ENCODE results near the gene RSBN1L. TPM values are rescaled to one million over a fixed set of nuclear protein-coding genes. Genes with fewer than 3 reads are reported as not detected.
"Not testable (repeated sequence)": the region's sequence is repeated elsewhere in the genome, so short reads cannot be mapped to it uniquely, and the experiment has no call there.

The RSBN1L gene
- polyA plus RNA-seq, 1 donor from 2014 or later = 24.7 TPM

- Histone ChIP-seq H3K9me3 (ENCODE audit: low read length) (no peaks in the 10 kb centered on the region), H3K36me3 (ENCODE audit: insufficient read depth, low read length) (no peaks in the 10 kb centered on the region), H3K79me2 (replicated peaks; ENCODE audit: insufficient read depth, low read length) (peaks cover 95% of the 10 kb centered on the region), H3K4me3 (ENCODE audit: low read length) (no peak overlapping the region), H3F3A (ENCODE audit: insufficient read depth, low read length, poor library complexity, severe bottlenecking) (no peaks in the 10 kb centered on the region), H2AFZ (ENCODE audit: low read depth, low read length) (no peak overlapping the region), H3K27me3 (ENCODE audit: insufficient read depth, low read depth, low read length) (no peaks in the 10 kb centered on the region), H3K9ac (ENCODE audit: low read length) (no peak overlapping the region), H3K9me2 (ENCODE audit: insufficient read depth, low read length) (no peaks in the 10 kb centered on the region), H3K4me2 (ENCODE audit: low read length) (no peak overlapping the region), H4K20me1 (ENCODE audit: insufficient read depth) (peaks cover 5% of the 10 kb centered on the region), H3K27ac (ENCODE audit: low read length) (no peak overlapping the region)
- TF ChIP-seq REST (IDR thresholded peaks at IDR 0.05; ENCODE audit: borderline replicate concordance) = no peak
These were observed 6.8 kb downstream of the RSBN1L start for GRCh38 chr7:77702968-77703472.

GRCh38 chr7:77703669-77704068 is 7.4 kb downstream of the RSBN1L start:
- H3K4me2 ChIP-seq (ENCODE audit: low read length); H3K27ac ChIP-seq (ENCODE audit: low read length); H2AFZ ChIP-seq (ENCODE audit: low read depth, low read length); H3K36me3 ChIP-seq (ENCODE audit: insufficient read depth, low read length); H4K20me1 ChIP-seq (ENCODE audit: insufficient read depth); H3K9ac ChIP-seq (ENCODE audit: low read length); H3K9me3 ChIP-seq (ENCODE audit: low read length); H3K4me3 ChIP-seq (ENCODE audit: low read length); H3K27me3 ChIP-seq (ENCODE audit: insufficient read depth, low read depth, low read length); H3K9me2 ChIP-seq (ENCODE audit: insufficient read depth, low read length); H3F3A ChIP-seq (ENCODE audit: insufficient read depth, low read length, poor library complexity, severe bottlenecking): not testable (repeated sequence)
- H3K79me2 ChIP-seq (replicated peaks; ENCODE audit: insufficient read depth, low read length) = peaks cover 94% of the 10 kb centered on the region

- no peak overlapping the region for H3K4me2 ChIP-seq (ENCODE audit: low read length)
- no peaks in the 10 kb centered on the region for H3K9me3 ChIP-seq (ENCODE audit: low read length)
- H3K9me2 ChIP-seq (ENCODE audit: insufficient read depth, low read length) = no peaks in the 10 kb centered on the region
- TF ChIP-seq SMC3 (conservative IDR thresholded peaks at IDR 0.05; ENCODE audit: poor library complexity) = no peak
- TF ChIP-seq EP300 (conservative IDR thresholded peaks at IDR 0.05; ENCODE audit: poor library complexity, severe bottlenecking) = no peak
- no peak for TF ChIP-seq MXI1 (conservative IDR thresholded peaks at IDR 0.05; ENCODE audit: poor library complexity, severe bottlenecking)
- TF ChIP-seq POLR2AphosphoS5 (IDR thresholded peaks at IDR 0.05) = no peak
- TF ChIP-seq TAF1 (IDR thresholded peaks at IDR 0.05; ENCODE audit: low read depth) = no peak
- no peak for TF ChIP-seq RAD21 (conservative IDR thresholded peaks at IDR 0.05)
- no peak for TF ChIP-seq CTCF (IDR thresholded peaks at IDR 0.05; ENCODE audit: poor library complexity, severe bottlenecking)
- TF ChIP-seq REST (IDR thresholded peaks at IDR 0.05; ENCODE audit: borderline replicate concordance) = no peak
- TF ChIP-seq EZH2 (IDR thresholded peaks at IDR 0.05; ENCODE audit: borderline replicate concordance, insufficient read depth, low read length, poor library complexity, severe bottlenecking) = no peak
- peaks cover 5% of the 10 kb centered on the region for H4K20me1 ChIP-seq (ENCODE audit: insufficient read depth)
- H3K9ac ChIP-seq (ENCODE audit: low read length) = no peak overlapping the region
- no peaks in the 10 kb centered on the region for H3F3A ChIP-seq (ENCODE audit: insufficient read depth, low read length, poor library complexity, severe bottlenecking)
- H3K36me3 ChIP-seq (ENCODE audit: insufficient read depth, low read length) = no peaks in the 10 kb centered on the region
- H3K27ac ChIP-seq (ENCODE audit: low read length) = no peak overlapping the region
- no peak overlapping the region for H3K4me3 ChIP-seq (ENCODE audit: low read length)
- H3K27me3 ChIP-seq (ENCODE audit: insufficient read depth, low read depth, low read length) = no peaks in the 10 kb centered on the region
- no peak overlapping the region for H2AFZ ChIP-seq (ENCODE audit: low read depth, low read length)
- H3K79me2 ChIP-seq (replicated peaks; ENCODE audit: insufficient read depth, low read length) = peaks cover 79% of the 10 kb centered on the region
These were observed 11.3 kb downstream of the RSBN1L start for GRCh38 chr7:77707504-77707992.
